GM18517 (cell line): Measurements from ENCODE around the gene AADACL4.
"Not testable (repeated sequence)": the region's sequence is repeated elsewhere in the genome, so short reads cannot be mapped to it uniquely, and the experiment has no call there.

Experiments
- ATAC-seq: cut with Tn5 transposase; IDR thresholded peaks from one replicate; pipeline ENCODE4 v1.9.1; 2021; ENCODE audit warnings: mild to moderate bottlenecking, moderate library complexity; ENCODE audit not compliant: unreplicated experiment

Gene AADACL4

DNA sequence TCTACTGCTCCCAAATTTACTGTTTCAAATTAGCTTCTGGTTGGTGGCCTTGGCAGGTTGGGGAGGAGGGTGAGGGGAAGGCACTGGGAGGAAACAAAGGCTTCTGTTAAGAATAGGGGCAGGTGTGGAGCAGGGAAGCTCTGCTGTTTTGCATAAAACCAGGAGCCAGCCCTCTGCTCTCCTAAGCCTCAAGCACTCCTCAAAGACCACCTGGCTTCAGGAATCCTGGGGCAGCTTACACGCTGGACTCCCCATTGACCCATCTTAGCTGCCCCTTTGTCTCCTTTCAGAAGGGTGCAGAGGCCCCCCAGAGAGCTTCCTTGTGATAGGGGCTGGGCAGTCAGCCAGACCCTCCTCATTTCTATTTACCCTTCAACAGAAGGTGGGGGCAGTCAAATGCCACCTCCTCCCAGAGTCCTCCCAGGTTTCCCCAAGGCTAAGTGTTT lies 14.4 kb upstream of the AADACL4 start:
- ATAC-seq: no peak

DNA sequence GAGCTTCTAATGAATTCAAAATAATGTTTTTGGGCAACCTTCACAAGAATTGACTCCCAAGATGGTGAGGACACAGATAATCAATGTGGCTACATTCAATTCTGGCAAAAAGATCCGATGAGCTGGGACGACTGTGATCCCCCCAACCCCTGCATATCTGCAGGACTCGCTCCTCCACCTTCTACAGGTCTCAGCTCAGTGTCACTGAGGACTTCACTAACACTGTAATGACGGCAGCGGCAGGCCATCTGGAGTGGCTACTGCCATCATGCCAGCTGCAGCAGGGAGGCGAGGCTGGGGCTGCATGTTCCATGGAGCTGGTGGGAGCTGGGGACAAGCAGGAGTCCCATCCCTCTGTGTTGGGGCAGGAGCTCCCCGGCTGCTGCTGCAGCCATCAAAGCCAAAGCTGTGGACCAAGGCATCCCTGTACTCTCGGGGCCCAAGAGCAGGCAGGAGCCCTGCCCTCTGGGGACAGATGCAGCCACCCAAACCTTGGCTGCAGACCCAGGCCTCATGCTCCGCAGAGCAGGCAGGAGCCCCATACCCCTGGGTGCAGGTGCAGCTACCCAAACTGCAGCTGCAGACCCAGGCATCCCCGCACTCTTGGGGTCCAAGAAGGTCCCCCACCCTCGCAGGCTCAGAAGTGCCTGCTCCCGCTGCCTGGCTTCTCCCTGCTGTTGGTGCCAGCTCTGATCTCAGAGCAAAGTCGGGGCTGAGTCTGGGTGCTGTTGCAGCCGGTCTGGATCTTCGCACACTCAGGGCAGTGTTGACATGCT lies 13.7 kb upstream of the AADACL4 start:
- ATAC-seq: no peak

DNA sequence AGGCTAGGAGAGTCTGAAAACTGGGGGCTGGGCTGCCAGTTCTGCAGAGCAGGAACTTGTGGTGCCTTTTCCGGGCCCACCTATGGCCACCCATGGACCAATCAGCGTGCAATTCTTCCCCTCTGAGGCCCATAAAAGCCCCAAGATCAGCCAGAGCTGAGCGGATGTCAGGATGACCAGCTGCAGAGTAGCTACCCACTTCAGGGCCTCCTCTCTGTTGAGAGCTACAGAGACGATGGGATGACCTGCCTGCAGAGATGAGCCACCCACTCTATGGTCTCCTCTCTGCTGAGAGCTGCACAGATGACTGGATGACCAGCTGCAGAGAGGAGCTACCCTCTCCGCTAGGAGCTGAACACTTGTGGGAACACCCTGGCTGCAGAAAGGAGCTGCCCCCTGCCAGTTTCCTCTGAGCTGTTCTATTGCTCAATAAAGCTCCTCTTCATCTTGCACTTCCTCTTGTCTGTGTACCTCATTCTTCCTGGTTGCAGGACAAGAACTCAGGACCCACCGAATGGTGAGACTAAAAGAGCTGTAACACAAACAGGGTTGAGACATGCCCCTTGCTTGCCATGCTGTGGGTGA lies 12.8 kb upstream of the AADACL4 start:
- ATAC-seq: no peak

DNA sequence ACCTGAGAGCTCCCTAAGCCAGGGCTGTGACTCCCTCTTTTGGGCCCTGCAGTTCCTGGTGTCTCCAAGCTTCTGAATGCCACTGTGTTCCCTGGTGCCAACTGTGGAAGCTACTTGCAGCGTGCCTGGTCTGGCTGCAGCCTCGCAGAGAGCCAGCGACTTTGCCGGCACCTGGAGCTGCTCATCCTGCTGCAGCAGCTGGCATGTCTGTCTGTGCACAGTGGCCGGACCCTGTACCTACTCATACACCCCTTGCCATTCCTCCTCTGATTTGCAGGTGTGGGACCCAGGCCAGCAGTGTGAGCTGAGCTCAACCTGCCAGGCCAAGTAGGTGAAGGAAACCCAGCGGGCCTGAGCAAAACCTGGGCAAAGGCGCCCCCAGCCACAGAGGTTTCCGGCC lies 12.3 kb upstream of the AADACL4 start:
- ATAC-seq: no peak

DNA sequence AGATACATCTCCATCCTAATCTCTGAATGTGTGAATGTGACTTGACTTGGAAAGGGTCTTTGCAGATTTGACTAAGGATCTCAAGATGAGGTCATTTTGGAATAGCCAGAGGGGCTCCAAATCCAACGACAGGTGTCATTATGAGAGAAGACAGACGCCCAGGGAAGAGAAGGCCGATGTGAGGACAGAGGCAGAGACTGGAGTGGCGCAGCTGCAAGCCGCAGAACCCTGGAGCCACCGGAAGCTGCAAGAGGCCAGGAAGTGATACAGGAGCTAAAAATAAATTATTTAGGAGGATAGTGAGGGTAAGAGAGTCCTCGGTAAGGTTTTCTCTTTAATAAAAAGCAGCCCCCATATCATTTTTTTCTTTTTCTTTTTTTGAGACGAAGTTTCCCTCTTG lies 9.7 kb upstream of the AADACL4 start:
- no peak for ATAC-seq

DNA sequence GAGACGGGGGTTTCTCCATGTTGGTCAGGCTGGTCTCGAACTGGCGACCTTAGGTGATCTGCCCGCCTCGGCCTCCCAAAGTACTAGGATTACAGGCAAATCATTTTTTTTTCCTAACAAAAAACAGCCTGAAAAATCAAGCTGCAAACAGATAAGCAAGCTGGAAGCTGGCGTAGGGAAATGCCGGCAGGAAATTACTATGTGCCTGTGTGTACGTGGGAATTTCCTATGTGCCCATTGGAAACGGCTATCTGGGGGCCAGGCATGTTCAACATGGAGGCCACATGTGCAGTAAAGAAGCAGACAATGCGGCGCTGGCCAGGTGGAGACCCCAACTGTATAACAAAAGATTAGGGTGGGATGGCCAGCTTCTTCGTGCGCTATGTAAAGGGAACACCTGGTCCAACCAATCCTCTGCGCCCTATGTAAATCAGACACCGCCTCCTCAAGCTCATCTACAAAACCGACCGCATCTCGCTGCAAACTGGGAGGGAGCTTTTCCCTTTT lies 9.1 kb upstream of the AADACL4 start:
- no peak for ATAC-seq

DNA sequence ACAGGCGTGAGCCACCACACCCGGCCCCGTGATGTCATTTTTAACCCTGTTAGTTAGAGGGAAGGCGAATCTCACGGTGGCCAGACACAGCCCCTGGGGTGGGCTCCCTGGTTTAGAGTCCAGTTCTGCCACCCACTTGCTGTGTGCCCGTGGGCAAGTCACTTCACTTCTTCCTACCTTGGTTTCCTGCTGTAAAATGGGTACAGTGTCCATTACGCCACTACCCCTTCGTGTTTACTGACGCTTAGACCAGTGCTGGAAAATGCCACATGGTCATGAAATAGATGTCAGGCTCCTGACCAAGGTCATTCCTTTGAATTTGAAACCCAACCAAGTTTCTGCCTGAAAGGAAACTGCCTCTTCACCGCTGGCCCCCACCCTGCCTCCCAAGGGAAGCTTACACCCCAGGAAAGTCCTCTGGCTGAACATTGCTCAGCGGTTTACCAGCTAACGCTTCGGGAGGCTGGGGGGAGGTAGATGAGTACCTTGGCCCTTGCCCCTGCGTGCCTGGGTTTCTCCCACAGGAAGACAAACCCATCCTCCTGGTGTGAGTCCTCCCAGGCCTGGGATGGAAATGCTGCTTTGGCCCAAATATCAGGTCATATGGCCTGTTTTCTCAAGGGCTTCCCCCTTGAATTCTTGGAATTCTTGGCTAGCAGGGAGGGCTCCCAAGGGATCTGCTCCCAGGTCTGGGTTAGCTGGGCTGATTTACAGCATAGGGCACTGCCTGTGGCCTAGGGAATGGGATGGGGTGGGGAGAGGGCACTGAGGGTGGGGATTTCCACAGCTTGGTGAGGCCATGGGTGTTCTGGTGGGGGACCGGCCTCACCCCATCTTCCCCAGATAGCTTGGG lies 7.6 kb upstream of the AADACL4 start:
- ATAC-seq: no peak

DNA sequence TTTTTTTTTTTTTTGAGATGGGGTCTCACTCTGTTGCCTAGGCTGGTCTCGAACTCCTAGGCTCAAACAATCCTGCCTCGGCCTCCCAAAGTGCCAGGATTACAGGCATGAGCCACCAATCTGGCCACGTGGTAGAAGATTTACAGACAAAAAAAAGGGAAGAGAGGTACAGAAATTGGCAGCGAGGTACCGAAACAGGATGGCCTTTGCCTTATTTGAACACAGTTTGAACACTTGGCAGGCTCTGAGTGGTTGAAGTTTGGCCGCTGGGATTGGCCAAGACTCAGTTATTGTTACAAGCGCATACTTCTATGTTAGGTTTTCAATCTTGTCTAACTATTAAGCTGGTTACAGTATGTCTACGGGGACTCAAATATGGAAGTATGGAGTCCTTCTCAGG lies 6.2 kb upstream of the AADACL4 start:
- no peak for ATAC-seq

DNA sequence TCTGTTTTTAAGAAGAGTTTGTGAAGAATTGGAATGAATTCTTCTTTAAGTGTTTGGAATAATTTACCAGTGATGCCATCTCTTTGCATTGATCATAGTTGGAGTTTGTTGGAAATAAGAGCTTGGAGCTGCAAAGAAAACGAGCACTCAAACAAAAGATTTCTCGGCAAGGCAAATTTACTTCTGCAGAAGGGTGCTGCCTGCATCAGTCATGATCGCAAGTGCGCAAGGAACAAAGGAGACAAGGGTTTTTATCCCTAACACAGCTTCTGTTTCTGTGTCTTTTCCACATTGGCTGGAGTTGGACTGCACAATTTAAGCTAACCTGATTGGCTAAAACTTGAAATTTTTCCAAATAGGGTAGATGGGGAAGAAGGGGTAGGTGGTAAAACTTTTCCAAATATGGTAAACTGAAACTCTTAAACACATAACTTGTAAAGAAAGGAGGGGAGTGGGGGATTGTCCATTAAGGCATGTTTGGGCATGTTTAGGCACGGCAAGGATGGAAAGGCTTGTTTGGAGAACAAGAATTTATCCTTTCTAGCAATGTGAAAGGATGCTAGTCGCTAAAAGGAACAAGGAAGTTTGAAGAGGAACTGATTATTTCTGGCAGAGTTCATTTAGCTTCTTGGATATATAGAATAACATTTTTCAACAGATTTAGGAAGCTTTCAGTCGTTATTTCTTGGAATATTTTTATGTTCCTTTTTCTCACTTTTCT lies 3.5 kb upstream of the AADACL4 start:
- ATAC-seq: no peak

DNA sequence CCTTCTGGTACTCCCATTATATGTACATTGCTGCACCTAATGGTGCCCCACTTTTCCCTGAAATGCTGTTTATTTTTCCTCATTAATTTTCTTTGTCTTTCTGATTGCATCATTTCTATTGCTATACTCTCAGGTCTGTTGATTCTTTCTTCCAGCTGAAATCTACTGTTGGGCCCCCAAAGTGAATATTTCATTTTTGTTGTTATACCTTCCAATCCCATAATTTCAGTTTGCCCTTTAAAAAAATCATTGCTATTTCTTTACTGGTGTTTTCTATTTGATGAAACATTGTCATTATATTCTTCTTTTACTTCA lies 3.0 kb upstream of the AADACL4 start:
- ATAC-seq: no peak

DNA sequence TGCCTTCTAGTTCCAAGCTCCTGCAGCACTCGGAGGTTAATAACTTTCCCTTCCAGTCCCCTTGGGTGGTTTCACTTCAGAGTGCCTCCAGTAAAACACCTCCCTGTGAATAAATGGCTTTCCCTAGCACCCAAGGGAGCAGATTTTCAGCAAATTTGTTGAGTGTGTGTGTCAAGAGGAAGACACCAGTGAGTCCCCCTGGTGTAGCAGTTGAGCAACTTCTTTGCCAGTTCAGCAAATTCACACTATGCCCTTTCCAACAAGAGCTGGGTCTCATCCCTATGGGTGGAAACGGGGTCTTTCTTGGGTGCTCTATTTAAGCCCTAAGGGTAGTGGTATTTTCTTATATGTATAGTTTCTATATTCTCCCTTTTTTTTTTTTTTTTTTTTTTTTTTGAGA lies 806 bp upstream of the AADACL4 start:
- ATAC-seq: no peak

DNA sequence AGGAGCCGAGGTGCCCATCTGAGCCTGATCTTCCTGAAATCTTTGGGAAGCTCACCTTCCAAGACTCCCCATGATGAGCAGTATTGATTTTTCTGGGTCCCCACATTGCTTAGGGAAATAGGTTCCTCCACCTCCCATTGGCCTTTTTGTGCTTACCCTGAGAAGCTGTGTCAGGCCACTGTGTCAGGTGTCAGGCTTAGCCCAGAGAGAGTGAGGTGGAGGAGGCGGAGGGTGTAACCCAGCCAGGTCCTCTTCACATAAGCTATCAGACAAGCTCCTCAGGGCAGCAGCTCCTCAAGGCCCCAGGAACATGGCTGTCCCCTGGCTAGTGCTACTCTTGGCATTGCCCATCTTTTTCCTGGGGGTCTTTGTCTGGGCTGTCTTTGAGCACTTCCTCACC lies 352 bp downstream of the AADACL4 start:
- no peak for ATAC-seq

DNA sequence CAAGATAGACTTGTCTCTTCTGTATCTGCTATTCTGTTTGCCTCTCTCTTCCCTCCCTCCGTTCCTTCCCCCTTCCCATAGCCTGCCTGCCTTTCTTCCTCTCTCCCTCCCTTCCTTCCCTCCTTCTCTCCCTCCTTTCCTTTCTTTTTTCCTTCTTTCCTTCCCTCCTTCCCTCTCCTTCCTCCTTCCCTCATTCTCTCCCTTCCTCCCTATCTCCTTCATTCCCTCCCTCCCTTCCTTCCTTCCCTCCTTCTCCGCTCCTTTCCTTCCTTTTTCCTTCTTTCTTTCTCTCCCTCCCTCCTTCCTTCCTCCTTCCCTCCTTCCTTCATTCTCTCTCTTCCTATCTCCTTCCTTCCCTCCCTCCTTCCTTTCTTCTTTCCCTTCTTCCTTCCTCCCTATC lies 944 bp downstream of the AADACL4 start:
- no peak for ATAC-seq

DNA sequence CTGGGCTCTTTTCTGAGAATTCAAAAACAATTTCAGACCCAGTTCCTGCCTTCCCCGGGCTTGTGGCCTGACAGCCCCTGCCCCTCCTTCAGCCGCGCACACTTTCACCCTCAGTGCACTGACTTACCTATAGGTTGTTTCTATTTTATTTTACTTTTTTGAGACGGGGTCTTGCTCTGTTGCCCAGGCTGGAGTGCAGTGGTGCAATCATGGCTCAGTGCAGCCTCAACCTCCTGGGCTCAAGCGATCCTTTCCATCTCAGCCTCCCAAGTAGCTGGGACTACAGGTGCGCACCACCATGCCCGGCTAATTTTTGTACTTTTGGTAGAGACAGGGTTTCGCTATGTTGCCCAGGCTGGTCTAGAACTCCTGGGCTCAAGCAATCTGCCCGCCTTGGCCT lies 1.5 kb downstream of the AADACL4 start:
- ATAC-seq: not testable (repeated sequence)

DNA sequence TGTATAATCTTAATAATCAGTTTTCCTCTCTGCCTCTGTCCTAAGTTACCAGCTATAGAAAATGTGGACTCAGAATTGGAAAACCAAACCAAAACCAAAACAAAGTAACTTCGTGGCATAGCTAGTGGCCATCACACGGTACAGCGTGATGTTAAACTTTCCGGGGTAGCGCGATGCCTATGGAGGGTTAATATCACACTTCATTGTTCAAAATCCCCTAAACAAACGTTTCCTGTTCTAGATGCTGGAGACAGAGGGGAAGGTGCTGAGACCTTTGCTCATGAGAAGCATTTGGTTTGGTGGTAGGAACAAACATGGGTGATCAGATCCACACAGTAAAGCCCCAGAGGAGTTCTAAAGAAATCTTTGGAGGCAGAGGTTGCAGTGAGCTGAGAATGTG lies 4.9 kb downstream of the AADACL4 start:
- ATAC-seq: no peak

DNA sequence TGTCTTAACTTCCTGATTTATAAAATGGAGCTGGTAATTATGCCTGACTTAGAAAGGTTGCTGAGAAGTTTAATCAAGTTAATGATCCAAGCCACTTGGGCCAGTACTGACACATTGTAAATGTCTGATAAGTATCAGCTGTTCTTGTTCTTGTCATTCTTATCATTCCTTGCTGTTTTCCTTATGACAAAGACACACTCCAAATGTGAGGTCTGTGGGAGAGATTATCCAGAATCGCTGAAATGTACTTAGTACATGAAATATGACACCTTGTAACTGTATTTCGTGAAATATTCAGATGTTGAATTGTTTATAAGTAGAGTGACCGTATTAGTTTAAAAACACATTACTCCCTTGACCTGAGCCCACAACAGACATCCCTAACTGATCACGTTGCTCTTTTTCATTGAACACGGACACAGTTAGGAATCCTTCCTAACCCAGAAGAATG lies 6.1 kb downstream of the AADACL4 start:
- no peak for ATAC-seq

DNA sequence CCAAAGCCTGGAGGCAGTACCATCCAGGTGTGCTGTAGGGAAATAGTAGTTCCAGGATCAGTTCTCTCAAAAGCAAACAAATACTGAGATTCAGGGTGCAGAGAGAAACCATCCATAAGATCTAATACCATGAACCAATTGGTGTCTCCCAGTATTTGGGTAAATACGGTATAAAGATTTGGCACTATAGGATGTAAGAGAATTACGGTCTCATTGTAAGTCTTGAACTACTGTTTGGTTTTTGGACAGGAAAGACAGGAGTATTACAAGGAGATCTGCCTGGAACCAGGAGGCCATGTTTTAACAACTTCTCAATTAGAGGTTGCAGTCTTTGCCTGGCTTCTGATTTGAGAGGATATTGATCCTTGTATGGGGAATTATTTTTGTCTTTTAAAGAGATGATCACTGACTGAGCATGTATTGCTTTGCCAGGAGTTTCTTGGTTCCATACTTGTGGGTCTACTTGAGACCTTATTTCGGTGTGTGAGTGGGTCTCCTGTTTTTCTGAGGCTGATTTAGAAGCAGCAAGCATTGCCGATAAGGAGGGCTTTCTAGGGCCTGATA lies 10.2 kb downstream of the AADACL4 start:
- ATAC-seq: no peak

DNA sequence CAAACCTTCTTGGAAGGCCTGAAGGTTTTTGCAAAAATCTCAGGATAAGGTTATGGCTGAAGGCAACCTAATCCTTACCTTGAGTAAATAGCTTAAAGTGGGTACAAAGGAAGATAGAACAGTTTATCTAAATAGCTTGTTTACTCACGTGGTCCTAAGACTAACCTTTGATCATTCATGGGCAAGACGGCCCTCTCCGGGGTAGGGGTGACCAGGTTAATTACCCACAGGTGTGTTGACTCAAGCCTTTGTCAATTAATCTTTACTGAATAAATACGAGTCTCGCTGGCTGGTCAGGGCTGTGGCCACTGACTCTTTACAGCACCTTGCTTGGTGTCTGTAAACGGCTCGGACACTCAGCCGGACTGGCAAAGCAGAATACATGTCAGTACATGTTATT lies 10.8 kb downstream of the AADACL4 start:
- ATAC-seq: no peak

DNA sequence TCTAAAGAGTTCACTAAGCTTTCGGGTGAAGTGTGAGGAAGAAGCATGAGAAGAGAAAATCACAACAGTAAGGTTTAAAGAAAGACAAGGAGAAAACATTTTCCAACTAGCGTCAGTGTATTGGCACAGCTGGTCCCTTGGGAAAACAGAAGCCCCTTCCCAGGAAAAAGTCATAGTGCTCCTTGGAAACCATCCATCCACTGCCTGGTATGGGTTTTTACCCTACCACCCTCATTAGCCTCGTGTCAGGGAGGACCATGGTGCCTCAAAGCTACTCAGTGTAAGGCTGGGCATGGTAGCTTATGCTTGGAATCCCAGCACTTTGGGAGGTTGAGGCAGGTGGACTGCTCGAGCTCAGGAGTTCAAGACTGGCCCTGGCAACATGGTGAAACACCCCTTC lies 12.7 kb downstream of the AADACL4 start:
- no peak for ATAC-seq

DNA sequence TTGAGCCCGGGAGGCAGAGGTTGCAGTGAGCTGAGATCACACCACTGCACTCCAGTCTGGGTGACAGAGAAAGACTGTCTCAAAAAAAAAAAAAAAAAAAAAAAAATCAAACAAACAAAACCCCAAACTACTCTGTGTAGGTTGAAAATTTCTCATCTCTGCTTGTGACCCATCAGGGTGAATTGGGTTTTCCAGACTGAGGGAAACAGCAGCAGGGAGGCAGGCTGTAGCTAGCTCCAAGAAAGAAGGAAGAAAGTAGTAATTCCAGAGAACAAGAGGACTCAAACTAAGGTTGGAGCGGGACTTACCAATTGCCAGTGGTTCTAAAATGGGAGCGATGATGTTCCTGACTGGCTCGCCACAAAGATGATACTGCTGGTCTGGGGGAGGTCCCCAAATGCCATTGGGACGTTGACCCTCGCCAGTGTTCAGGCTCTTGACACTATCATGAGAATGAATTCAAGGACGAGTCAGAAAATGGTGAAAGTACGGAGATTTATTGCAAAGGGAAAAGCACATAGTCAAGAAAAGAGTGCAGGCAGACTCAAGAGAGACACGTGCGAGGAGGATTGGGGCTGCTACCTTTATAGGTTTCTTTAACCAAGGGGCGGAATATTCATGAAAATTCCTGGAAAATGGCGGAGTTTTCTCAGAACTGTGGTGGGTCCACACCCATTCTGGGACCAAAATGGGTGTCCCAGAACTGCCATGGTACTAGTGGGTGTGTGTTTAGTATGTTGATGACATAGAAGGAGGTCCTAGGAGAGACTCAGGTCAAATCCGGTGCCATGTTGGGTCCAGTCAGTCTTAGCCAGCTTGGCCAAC lies 13.4 kb downstream of the AADACL4 start:
- ATAC-seq: no peak
